HG02943 (cell line): ENCODE measurements around the gene ATP6V0A1.
"Not testable (repeated sequence)": the region's sequence is repeated elsewhere in the genome, so short reads cannot be mapped to it uniquely, and the experiment has no call there.

Experiments
- ATAC-seq: cut with Tn5 transposase; IDR thresholded peaks from one replicate; pipeline ENCODE4 v1.9.1; 2021; ENCODE audit warnings: mild to moderate bottlenecking, low read depth, moderate library complexity; ENCODE audit not compliant: unreplicated experiment

Gene ATP6V0A1

GRCh38 chr17:42554250-42555121 is 95.8 kb downstream of the ATP6V0A1 start:
- ATAC-seq = peak; percentile 72

DNA sequence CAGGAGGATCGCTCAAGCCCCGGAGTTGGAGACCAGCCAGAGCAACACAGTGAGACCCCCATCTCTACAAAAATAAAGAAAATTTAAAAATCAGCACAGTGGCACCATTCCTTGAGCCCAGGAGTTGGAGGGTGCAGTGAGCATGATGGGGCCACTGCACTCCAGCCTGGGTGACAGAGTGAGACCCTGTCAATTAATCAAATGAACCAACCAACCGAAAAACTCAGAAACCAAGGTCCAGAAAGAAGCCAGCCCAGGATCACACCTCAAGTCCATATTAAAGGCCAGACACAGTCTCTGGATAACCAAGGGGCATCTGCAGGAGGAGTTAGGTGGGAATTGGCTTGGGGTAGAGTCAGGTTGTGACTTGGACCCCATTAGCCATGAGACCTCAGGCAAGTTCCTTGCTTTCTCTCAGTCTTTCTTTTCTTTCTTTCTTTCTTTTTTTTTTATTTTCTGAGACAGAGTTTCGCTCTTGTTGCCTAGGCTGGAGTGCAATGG is 96.5 kb downstream of the ATP6V0A1 start:
- no peak for ATAC-seq

- not testable (repeated sequence) for ATAC-seq
Observed at GRCh38 chr17:42555961-42556617, 97.4 kb downstream of the ATP6V0A1 start.

DNA sequence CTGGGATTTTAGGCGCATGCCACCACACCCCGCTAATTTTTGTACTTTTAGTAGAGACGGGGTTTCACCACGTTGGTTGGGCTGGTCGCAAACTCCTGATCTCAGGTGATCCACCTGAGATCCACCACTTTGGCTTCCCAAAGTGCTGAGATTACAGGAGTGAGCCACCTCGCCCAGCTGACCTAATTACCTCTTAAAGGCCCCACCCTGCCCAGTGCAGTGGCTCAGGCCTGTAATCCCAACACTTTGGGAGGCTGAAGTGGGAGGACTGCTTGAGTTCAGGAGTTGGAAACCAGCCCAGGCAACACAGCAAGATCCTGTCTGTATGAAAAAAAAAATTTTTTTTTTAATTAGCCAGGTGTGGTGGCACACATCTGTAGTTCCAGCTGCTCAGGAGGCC is 100.4 kb downstream of the ATP6V0A1 start:
- ATAC-seq = no peak

DNA sequence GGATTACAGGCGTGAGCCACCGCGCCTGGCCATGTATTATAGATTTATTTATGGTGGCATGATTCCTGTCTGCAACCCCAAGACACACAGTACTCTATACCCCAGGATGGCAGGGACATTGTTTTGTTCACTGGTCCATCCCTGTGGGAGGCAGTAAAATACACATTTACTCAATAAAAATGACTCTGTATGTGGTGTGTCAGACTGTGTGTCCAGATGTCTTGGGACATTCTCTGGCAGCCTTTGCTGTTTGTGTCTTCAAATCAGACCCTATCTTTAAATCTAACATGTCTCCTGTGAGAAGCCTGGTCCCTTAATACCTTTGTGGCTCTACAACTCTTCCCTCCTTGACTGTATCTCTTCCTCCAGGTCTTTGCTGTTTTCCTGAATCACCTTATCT is 101.6 kb downstream of the ATP6V0A1 start:
- no peak for ATAC-seq

DNA sequence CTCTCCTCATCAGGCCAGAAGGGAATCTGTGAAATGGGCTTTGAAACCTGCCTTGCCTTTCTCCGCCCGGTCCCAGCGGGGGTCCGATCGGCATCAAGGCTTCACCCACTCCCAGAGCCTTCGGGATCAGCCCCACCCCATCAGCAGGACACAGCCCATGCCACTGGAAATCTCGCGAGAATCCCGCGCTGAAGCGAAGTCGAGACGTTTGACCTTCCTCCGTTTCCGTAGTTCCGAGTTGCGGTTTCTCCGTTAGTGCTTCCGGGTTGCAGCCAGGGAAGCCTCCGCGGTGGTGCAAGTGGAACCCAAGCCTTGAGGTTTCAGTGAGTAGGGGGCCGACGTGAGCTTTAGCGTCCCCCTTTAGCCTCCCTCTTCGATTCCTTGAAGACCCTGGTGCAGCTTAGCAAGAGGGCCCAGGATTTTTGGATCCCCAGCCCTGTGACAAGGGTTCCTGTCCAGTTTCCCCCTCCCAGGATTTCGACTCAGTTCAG is 103.3 kb downstream of the ATP6V0A1 start, which contains the start of gene COASY:
COASY (plus strand) TSS at position 252 of the 491 bp plus-strand sequence. CDS start 475 bp downstream, outside the sequence.
- ATAC-seq = peak; percentile 47

GRCh38 chr17:42562388-42563142 is 103.9 kb downstream of the ATP6V0A1 start:
- no peak for ATAC-seq

GRCh38 chr17:42563143-42563509 is 104.4 kb downstream of the ATP6V0A1 start:
- no peak for ATAC-seq

- no peak for ATAC-seq
Observed at GRCh38 chr17:42563543-42563942, 104.9 kb downstream of the ATP6V0A1 start.

- ATAC-seq = no peak
Observed at GRCh38 chr17:42563950-42564349, 105.3 kb downstream of the ATP6V0A1 start.

GRCh38 chr17:42564815-42565522 is 106.3 kb downstream of the ATP6V0A1 start:
- ATAC-seq = no peak

- no peak for ATAC-seq
Observed at GRCh38 chr17:42565523-42566214, 107.0 kb downstream of the ATP6V0A1 start.

- ATAC-seq = no peak
Observed at GRCh38 chr17:42566215-42566882, 107.7 kb downstream of the ATP6V0A1 start.

DNA sequence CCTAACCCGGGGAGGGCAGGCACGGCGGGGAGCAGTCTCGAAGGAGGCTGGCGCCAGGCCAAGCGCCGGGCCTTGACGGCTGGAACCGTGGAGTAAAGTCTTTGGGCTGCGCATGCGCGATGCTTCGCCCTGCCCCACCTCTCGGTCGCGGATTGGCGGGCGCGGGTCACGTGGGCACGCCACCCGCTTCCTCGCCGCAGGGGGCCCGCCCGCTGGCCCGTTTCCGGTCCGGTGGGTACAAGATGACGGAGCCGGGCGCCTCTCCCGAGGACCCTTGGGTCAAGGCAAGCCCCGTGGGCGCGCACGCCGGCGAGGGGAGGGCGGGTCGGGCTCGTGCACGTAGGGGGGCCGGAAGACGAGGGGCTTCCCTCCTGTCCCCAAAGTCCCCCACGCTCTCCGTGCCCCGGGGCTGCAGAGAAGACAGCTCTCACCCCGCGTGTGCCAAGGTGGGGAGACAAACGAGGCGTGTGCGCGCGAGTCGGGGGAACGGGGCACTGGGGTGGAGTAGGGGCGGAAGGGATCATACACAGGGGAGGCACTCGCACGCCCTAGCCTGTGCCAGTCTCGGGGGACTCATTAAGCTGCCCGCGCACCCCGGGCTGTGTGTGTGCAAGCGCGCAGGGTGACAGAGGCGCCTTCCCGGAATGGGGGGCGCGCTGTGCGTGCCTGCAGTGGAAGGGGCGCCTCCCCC is 108.3 kb downstream of the ATP6V0A1 start, which contains the start of gene MLX:
MLX (plus strand) TSS at position 218 of the 691 bp plus-strand sequence; CDS start at position 243, 25 bp downstream.
- peak; percentile 47 for ATAC-seq

DNA sequence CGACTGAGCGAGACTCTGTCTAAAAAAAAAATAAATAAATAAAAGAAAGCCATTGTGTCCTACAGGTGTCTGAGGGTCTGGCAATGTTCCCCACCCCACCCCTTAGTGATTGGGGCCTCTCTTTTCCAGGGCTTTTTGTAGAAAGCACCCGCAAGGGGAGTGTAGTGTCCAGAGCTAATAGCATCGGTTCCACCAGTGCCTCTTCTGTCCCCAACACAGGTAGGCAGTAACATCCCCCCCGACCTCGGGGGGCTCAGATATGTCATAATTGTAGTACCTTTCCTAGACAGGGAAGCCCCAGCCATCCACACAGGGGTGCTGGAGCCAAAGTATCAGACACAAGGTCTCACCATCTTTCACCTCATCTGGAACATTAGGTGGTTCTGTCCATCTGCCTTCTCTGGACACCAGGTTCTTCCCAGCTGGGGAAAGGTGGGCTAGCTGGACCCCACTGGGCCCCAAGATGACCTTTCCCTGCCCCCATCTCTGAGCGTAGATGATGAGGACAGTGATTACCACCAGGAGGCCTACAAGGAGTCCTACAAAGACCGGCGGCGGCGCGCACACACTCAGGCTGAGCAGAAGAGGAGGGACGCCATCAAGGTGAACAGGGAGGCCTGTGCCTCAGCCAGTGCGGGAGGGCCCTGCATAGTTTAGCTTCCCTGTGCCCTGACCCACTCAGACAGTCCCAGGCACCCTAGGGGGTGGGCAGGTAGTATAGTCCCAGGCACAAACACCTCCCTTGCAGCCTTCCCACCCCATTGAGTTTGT is 109.8 kb downstream of the ATP6V0A1 start:
- no peak for ATAC-seq

GRCh38 chr17:42571435-42572225 is 113.0 kb downstream of the ATP6V0A1 start:
- ATAC-seq = no peak
